NCI-H2227 (cell line): ENCODE data around the gene RFK.
"Not testable (repeated sequence)": the region's sequence is repeated elsewhere in the genome, so short reads cannot be mapped to it uniquely, and the experiment has no call there.

Experiments
- DNase-seq: peaks from one replicate; lab custom pipeline; 2025; ENCODE audit not compliant: unreplicated experiment; lab: John Stamatoyannopoulos, UW

The RFK gene

GRCh38 chr9:76394195-76394959 lies at the start of gene RFK:
Gene RFK, minus strand, starts transcription at chr9:76394426. Its CDS starts 255 bp downstream, at chr9:76394171.
- DNase-seq: peak; percentile 93

GRCh38 chr9:76443887-76444286 lies 49.7 kb upstream of the RFK start:
- DNase-seq: no peak

- no peak for DNase-seq
Observed at GRCh38 chr9:76441551-76442322, 47.5 kb upstream of the RFK start.

GRCh38 chr9:76438841-76439588 lies 44.8 kb upstream of the RFK start:
- DNase-seq: no peak

DNA sequence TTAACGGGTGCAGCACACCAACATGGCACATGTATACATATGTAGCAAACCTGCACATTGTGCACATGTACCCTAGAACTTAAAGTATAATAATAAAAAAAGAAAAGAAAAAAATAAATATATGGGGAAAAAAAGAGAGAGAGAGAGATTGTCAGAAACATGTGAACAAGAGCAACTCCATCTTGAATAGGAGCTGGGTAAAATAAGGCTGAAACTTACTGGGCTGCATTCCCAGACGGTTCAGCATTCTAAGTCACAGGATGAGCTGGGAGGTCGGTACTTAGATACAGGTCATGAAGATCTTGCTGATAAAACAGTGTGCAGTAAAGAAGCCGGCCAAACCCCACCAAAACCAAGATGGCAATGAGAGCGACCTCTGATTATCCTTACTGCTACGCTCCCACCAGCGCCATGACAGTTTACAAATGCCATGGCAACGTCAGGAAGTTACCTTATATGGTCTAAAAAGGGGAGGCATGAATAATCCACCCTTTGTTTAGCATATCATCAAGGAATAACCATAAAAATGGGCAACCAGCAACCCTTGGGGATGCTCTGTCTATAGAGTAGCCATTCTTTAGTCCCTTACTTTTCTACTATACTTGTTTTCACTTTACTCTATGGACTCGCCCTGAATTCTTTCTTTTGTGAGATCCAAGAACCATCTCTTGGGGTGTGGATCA lies 42.9 kb upstream of the RFK start:
- not testable (repeated sequence) for DNase-seq

DNA sequence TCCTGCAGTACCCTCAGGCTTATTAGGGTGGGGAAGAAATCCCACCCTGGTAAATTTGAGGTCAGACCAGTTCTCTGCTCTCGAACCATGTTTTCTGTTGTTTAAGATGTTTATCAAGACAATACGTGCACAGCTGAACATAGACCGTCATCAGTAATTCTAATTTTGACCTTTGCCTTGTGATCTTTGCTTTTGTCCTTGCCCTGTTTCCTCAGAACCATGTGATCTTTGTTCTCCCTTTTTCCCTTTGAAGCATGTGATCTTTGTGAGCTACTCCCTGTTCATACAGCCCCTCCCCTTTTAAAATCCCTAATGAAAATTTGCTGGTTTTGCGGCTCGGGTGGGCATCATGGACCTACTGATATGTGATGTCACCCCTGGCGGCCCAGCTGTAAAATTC lies 40.7 kb upstream of the RFK start:
- DNase-seq: not testable (repeated sequence)

- DNase-seq: no peak
Observed at GRCh38 chr9:76433836-76434235, 39.6 kb upstream of the RFK start.

DNA sequence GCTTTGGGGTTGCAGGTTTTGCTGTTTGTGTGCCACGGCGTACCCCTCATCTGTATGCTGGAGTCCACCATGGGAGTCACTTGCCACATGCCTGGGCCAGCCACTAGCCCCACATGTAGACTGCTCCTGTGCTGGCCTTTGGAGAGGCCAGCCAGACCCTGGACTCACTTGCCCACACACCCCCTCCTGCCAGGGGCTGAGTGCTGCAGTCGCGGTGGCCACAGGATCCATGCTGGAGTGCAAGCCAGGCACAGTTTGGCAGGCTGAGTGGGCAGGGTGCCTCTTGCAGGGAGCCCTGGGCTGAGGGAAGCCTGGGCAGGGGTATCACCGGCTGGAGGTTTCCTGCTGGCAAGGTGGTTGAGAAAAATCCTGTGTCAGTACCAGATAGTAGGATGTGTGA lies 39.2 kb upstream of the RFK start:
- no peak for DNase-seq

DNA sequence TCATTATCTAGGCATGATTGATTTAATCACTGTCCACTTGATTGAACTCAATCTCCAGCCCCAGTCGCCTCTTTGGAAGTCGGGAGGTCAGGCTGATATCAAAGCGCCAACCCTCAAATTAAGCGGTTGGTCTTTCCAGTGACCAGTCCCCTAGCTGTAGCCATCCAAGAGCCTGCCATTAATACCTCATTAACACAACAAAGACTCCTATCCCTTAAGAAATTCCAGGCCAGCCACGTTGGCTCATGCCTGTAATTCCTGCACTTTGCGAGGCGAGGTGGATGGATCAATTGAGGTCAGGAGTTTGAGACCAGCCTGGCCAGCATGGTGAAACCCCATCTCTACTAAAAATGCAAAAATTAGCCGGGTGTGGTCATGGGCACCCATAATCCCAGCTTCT lies 37.4 kb upstream of the RFK start:
- no peak for DNase-seq

GRCh38 chr9:76426807-76427419 lies 32.7 kb upstream of the RFK start:
- DNase-seq: no peak

DNA sequence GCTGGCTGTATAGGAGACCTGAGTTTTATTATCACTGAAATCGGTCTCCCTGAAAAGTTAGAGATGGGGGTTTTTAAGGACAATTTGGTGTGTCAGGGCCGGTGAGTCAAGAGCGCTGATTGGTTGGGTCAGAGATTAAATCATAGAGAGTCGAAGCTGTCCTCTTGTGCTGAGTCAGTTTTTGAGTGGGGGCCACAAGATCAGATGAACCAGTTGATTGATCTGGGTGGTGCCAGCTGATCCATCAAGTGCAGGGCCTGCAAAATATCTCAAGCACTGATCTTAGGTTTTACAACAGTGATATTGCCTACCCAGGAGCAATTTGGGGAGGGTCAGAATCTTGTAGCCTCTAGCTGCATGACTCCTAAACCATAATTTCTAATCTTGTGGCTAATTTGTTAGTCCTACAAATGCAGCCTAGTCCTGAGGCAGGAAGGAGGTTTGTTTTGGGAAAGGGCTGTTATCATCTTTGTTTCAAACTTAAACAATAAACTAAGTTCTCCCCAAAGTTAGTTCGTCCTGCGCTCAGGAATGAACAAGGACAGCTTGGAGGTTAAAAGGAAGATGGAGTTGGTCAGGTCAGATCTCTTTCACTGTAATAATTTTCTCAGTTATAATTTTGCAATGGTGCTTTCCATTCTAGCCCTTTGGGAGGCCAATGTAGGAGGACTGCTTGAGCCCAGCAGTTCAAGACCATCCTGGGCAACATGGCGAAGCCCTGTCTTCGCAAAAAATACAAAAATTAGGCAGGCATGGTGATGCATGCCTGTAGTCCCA lies 31.6 kb upstream of the RFK start:
- no peak for DNase-seq

DNA sequence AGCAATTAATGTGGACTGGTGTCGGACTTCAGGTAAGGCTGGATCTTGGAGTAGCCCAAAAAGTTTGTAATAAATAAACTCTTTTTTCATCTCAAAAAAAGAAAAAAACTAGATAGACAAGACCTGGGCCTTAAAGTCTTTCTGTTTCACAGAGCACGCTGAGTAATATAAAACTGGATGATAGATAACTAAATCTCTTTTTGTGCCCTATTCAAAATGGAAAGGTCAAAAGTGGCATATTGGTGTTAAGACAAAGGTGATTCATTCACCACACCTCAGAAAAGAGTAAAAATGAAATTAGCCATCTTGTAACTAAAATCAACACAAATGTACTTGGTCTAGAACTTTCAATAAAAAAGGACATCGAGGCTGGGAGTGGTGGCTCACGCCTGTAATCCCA lies 30.3 kb upstream of the RFK start:
- no peak for DNase-seq

- DNase-seq: no peak
Observed at GRCh38 chr9:76423216-76424177, 29.3 kb upstream of the RFK start.

GRCh38 chr9:76419782-76420380 lies 25.7 kb upstream of the RFK start:
- peak; percentile 10 for DNase-seq

DNA sequence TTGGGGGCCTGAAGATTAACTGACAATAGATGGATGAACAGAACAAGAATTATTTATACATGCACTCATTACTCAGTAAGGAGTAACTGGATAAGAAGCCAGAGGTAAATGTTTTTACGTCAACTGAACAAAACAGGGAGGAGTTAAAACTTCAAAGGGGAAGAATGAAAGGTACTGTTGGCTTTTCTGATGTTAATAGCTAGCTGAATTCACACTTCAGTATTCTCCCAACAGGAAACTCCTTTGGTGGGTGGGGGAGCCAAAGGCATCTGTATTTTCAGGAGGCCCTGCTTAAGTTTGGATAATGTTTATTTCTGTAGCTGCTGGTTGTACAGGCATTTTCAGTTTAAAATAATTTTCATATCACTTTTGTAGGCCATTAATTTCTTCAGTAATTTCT lies 23.2 kb upstream of the RFK start:
- DNase-seq: no peak

DNA sequence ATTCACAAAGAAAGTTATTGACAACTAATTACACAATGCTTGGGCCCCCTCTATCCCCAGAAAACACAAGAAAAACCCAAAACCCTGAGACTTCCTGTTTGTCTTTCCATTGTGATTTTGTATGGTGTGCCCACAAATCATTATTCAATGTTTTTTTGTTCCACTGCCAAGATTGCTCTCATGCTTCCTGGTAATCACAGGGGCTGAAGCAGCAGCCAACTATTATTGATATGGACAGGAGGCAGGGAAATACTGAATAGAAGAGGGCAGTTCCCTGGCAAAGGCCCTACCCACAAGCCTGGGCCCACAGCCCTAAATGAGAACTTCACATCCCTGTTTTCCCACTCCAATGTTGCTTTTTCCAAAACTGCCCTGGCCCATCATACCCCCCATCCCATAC lies 21.5 kb upstream of the RFK start:
- no peak for DNase-seq

GRCh38 chr9:76415154-76415553 lies 20.9 kb upstream of the RFK start:
- DNase-seq: no peak

DNA sequence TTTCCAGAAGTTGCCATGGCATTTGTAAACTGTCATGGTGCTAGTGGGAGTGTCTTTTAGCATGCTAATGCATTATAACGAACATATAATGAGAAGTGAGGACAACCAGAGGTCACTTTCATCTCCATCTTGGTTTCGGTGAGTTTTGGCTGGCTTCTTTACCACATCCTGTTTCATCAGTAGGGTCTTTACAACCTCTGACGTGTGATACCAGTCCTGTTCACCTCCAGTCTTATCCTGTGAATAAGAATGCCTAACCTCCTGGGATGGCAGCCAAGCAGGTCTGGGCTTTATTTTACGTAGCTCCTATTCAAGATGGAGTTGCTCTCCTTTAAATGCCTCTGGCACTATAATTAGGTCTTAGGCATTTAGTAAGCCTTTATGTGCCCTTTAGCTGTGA lies 20.4 kb upstream of the RFK start:
- no peak for DNase-seq
